Measurements from ENCODE around the gene ROBO2. TPM values are rescaled to one million over a fixed set of nuclear protein-coding genes. Genes with fewer than 3 reads are reported as not detected.

Gene ROBO2
- total RNA-seq, 4 donors from 2014 or later: 4.7 to 8.4 (median 6.6) TPM

DNA sequence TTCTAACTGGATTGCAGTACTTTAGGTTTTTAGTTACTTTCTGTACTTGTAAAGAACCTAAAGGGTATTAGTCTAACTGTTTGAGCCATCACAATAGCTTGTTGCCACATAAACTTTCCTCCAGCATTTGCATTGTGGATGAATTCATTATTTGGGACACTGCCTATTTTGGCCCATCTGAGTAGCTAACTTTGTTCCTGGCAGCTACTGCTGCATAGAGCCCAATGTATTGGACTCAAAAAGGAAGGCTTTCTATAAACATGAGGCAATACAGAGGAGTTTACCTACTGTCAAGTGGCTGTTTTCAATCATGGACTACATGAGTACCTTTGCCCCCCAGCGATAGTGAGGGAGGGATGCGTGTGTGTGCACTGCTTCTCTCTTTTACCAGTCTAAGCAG lies 1.9 kb downstream of the ROBO2 start:
- peaks cover 3 to 55% (median 8%) of the 10 kb centered on the region in 3 donors for H3K4me1 ChIP-seq
- H3K36me3 ChIP-seq: no peaks in the 10 kb centered on the region
- H3K9me3 ChIP-seq: no peaks in the 10 kb centered on the region
- no peak for DNase-seq
- H3K27ac ChIP-seq: no peak overlapping the region
- intact Hi-C loops (cut with DNase I): no loop called here
- no peak for TF ChIP-seq POLR2A (IDR thresholded peaks at IDR 0.05)
- TF ChIP-seq, protein P1, sequence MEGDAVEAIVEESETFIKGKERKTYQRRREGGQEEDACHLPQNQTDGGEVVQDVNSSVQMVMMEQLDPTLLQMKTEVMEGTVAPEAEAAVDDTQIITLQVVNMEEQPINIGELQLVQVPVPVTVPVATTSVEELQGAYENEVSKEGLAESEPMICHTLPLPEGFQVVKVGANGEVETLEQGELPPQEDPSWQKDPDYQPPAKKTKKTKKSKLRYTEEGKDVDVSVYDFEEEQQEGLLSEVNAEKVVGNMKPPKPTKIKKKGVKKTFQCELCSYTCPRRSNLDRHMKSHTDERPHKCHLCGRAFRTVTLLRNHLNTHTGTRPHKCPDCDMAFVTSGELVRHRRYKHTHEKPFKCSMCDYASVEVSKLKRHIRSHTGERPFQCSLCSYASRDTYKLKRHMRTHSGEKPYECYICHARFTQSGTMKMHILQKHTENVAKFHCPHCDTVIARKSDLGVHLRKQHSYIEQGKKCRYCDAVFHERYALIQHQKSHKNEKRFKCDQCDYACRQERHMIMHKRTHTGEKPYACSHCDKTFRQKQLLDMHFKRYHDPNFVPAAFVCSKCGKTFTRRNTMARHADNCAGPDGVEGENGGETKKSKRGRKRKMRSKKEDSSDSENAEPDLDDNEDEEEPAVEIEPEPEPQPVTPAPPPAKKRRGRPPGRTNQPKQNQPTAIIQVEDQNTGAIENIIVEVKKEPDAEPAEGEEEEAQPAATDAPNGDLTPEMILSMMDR (IDR thresholded peaks at IDR 0.05): no peak
- H3K27me3 ChIP-seq: peaks cover 0 to 48% (median 2%) of the 10 kb centered on the region in 4 donors
- H3K4me3 ChIP-seq: peak overlapping the region in 3 of 4 donors; percentile 72 to 75 (median 72)
- 15 to 65% methylated on average over 2 of the region's 2 CpGs for WGBS, 2 donors

DNA sequence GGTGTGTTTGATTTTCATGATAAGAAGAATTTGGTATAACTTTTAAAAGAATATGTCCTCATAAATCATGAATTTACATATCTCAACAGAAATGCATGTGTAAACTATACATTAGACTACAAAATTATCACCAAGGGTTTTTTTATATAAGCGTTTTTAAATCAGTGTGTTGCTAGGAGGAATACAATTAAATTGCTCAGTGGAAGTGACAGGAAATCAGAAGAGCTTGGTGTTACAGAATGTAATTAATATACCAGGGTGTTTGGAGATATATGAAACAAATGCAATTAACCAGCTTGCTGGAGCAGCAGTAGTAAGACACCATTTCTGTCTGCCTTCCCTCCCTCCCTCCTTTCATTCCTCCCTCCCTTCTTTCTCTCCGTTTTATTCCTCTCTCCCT lies 2.4 kb downstream of the ROBO2 start:
- TF ChIP-seq POLR2A (IDR thresholded peaks at IDR 0.05): no peak
- TF ChIP-seq, protein P1 (IDR thresholded peaks at IDR 0.05): no peak
- Histone ChIP-seq H3K4me3 (peak overlapping the region in 3 of 4 donors; percentile 0 to 75 (median 72)), H3K4me1 (peaks cover 3 to 55% (median 8%) of the 10 kb centered on the region in 3 donors), H3K27ac (no peak overlapping the region), H3K27me3 (peaks cover 0 to 48% (median 2%) of the 10 kb centered on the region in 4 donors), H3K9me3 (no peaks in the 10 kb centered on the region), H3K36me3 (no peaks in the 10 kb centered on the region)
- whole genome bisulfite sequencing, 2 donors: 27 to 52% methylated on average over 2 of the region's 2 CpGs
- intact Hi-C loops (cut with DNase I): no loop called here
- no peak for DNase-seq

DNA sequence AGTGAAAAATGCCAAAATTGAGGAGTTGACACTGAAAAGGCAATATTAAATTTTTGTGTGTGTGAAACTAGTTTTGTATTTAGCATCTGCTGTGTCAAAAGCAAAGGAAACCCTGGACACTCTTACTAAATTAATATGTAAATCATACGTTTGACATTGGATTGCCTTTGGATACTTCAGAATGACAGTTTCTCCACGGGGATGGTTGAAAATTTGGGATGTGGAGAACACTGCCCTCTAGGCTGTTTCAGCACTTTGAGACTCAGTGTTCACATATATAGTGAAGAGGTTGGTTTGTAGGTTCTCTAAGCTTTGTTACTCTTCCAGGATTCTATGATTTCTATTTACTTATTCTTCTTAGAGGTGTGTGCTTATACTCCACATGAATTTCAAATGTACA lies 3.0 kb downstream of the ROBO2 start:
- Histone ChIP-seq H3K4me1 (peaks cover 3 to 55% (median 8%) of the 10 kb centered on the region in 3 donors), H3K27ac (no peak overlapping the region), H3K9me3 (no peaks in the 10 kb centered on the region), H3K4me3 (peak overlapping the region in 2 of 4 donors; percentile 0 to 75), H3K27me3 (peaks cover 0 to 48% (median 2%) of the 10 kb centered on the region in 4 donors), H3K36me3 (no peaks in the 10 kb centered on the region)
- DNase-seq: no peak
- TF ChIP-seq, protein P1 (IDR thresholded peaks at IDR 0.05): peak in 3 of 6 experiments; percentile 10 to 35 (median 26)
- TF ChIP-seq POLR2A (IDR thresholded peaks at IDR 0.05): no peak
- 12 to 20% methylated on average over 2 of the region's 2 CpGs for WGBS, 2 donors
- intact Hi-C loops (cut with DNase I): no loop called here

DNA sequence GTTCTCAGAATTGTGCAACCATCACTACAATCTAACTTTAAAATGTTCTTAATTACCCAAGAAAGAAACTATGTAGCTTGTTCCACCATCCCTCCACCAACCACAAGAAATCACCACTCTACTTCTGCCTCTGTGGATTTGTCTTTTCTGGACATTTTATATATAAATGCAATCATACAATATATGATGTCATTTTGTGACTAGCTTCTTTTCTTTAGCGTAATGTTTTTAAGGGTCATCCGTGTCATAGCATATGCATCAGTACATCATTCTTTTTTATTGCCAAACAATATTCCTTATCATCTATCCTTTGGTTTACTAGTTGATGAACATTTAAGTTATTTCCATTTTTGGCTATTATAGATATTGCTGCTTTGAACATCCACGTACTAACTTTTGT lies 5.8 kb downstream of the ROBO2 start:
- Histone ChIP-seq H3K27me3 (peaks cover 0 to 26% (median 2%) of the 10 kb centered on the region in 4 donors), H3K4me3 (no peak overlapping the region), H3K36me3 (no peaks in the 10 kb centered on the region), H3K4me1 (peaks cover 0 to 30% (median 3%) of the 10 kb centered on the region in 3 donors), H3K27ac (no peak overlapping the region), H3K9me3 (no peaks in the 10 kb centered on the region)
- 88 to 94% methylated on average over 3 of the region's 3 CpGs for WGBS, 2 donors
- TF ChIP-seq POLR2A (IDR thresholded peaks at IDR 0.05): no peak
- TF ChIP-seq, protein P1 (IDR thresholded peaks at IDR 0.05): no peak
- intact Hi-C loops (cut with DNase I): no loop called here
- DNase-seq: no peak

DNA sequence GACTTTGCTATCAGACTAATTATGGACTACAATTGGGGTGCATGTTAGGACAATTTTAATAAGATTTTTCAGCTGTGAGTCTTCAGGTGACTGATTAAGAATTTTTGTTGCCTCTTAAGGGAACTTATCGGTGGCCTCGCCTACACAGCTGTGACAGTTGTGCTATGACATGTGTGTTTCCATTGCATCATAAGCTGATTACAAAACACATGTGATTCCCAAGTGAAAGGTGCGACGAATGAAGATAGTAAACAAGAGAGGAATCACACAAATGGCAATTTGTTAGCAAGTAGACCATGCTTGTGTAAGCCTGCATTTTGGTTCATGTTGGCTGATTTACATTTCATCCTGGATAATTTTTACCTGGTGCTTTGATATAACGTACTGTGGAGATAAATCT lies 8.3 kb downstream of the ROBO2 start:
- Histone ChIP-seq H3K4me1 (peaks cover 0 to 12% (median 0%) of the 10 kb centered on the region in 3 donors), H3K9me3 (no peaks in the 10 kb centered on the region), H3K27me3 (peaks cover 0 to 4% (median 0%) of the 10 kb centered on the region in 4 donors), H3K27ac (no peak overlapping the region), H3K4me3 (no peak overlapping the region), H3K36me3 (no peaks in the 10 kb centered on the region)
- WGBS, 2 donors: 81 to 89% methylated on average over 5 of the region's 5 CpGs
- TF ChIP-seq POLR2A (IDR thresholded peaks at IDR 0.05): no peak
- TF ChIP-seq, protein P1 (IDR thresholded peaks at IDR 0.05): no peak
- no peak for DNase-seq
- intact Hi-C loops (cut with DNase I): no loop called here

Measured in esophagus squamous epithelium (tissue), 5 donors.